Dermis blood vessel endothelial cell (primary cell): ENCODE results near the gene GALNT18. TPM values are rescaled to one million over a fixed set of nuclear protein-coding genes. Genes with fewer than 3 reads are reported as not detected.

Experiments used
- DNase-seq: peaks from one replicate; pipeline ENCODE4 v3.0.0; 2010
- total RNA-seq: library from RNA; depleted of rRNA; stranded (reverse); fragments of >200 nt; gene quantifications from 2 replicates; pipeline ENCODE4 v1.2.3, GENCODE V29; 2014

Gene GALNT18
- total RNA-seq, 1 donor from 2014 or later, result 213 TPM

DNA sequence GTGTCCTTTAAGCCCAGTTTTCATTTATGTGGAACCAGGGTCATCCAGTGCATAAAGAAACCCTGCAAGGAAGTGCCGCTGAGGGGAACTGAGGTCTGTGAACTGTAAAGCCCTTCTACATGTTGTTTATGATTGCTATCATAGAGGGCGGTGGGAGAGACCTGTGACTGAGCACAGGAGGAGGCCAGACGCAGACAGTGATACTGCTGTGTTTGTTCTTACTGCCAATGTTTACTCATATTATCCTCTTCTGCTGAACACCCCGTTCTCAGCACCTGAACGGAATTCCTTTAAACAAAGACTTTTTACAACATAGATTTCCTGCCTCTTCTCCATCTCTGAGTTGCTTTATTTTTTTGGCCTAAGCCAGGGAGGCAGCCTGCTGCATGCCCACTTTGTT is 967 bp upstream of the GALNT18 start:
- DNase-seq, result peak; percentile 50

DNA sequence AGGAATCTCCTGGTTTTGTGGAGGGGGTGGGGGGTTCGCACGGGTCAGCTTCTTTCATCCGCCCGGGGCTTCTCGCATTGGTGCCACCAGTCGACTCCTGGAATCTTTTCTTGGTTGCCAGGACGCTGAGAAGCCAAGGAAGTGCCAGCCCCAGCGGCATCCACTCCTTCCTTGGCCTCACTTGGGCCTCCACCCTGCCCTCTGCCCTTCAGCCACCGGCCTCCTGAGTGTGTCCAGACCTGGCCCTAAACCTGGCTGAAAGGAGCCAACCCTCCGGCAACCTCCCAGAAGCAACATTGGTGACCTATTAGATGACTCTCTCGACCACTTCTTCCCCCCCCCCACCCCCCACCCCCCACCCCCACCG is 518 bp upstream of the GALNT18 start:
- no peak for DNase-seq

DNA sequence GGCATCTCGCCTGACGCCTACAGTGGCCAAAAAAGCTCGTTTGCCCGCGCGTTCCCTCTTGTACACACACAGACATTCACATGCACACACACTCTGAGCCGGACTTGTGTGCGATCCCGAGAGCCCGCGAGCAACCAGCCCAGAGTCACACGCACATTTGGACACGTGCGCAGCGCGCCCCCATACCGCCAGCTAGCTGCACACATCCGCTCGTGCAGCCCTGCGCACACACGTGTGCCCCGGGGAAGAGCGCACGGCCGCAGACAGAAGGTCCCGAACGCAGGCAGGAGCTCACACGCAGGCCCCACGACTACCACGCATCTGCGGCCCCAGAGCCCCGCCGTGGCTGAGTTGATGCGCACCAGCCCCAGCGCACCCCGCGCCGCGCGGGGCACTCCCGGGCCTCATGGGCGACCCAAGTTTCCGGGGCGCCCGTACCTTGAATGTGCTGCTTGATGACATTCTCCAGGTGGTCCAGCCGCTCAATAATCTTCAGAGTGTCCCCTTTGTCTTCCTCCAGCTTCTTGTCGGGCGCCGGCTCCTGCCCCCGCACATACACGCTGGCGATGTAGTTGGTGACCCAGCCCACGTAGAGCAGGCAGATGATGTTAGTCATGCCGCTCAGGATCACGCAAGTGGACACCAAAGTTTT is 758 bp downstream of the GALNT18 start:
- DNase-seq, result peak; percentile 47

DNA sequence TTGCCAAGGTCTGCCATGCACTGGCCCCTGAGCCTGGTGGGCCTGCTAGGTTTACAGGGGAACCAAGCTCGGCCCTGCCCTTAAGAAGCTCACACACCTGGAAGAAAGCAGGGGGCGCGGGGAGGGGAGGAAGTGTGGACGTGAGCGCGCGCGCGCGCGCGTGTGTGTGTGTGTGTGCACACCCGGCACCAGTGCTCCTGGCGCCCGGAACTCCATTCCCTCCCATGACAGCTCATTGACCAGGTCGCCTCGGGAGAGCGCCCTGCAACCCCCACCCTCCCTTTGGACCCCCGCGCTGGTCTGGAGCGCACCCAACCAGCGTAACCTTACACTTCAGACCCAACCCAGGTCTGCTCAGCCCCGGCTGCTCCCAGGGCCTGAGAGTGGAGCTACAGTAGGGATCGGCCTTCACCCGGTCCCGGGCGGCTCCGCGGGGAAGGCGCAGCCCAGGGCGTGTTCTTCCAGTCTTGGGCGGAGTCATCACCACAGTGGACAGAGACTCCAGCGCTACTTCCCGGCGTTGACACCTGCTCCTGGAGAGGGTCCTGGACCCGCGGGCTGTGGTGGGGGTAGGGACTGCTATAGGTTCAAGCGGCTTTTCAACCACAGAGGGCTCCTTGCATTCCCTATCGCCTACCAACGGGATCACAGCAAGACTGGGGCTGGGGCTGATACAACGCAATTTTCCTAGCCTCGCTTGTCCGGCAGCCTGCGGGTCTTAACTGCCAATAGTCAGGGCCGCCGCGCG is 1.5 kb downstream of the GALNT18 start:
- peak; percentile 33 for DNase-seq

DNA sequence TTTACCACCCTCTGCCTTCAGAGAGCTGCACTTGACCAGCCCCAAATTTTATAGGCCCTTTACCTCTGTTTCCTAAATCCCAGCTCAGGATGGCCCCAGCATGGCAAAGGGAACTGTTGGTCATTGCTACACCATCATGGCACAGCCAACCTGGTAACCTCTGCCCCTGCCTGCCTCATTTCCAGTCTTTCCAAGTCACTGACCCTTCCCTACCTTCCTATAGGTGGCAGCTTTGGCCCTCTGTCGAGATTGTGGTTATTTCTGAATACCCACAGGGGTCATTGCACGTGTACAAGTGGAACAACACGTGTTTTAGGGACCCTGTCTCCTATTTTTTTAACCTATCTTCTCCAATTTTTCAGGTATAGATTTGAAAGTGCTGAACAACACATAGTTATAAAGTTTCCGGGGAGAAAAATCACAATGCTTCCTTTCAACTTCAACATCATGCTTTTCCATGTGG is 2.8 kb downstream of the GALNT18 start:
- DNase-seq, result peak; percentile 13

DNA sequence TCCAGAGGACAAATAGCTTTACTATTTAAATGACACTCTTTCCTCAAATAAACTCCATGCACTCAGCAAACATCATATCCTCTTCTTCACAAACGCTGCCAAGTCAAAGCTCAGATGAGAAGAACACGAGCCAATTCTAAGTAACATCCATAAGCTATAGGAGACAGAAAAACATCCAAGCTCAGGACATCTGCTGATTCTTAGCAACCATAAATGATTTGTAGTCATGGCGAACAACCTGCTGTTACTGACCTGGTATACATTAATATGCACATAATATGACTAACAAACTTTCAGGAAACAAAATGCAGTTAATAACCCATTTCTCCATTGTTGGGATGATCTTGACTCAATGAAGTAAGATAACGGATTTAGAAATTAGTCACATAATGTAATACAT is 6.7 kb downstream of the GALNT18 start:
- DNase-seq, result no peak

DNA sequence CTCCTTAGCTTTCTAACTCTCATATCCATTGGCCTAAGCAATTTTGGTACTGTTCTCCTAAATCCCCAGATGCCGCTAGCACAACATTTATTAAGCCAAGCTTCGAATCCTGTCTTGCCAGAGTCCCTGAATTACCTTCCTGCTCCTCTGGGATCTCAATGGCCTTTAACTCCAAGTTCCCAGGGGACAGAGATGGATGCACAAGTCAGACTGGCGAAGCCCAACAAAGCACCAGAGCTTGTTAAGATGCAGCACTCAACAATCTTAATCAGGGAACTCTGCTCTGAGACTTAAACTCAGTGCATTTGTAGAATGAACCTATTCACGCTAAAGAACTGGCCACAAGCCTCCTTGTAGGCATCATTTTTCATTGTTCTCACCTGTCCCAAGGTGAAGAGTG is 9.4 kb downstream of the GALNT18 start:
- no peak for DNase-seq

DNA sequence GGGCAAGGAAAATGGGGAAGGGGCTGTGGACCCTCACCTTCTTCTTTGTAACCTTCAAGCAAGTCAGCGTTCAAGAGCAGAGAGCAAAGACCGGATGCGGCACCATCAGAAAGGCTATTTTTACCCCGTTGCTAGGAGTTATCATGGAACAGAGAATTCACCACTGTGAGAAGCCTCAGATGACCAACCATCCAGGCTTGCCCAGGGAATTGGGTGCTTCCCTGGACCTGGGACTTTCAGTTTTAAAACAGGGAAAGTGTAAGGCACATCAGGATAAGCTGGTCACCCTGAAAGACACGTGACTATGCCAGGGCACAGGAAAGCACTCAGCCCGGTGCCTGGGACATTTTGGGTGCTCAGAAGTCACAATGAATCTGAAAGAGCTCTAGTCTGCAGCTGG is 10.4 kb downstream of the GALNT18 start:
- DNase-seq, result peak; percentile 25

DNA sequence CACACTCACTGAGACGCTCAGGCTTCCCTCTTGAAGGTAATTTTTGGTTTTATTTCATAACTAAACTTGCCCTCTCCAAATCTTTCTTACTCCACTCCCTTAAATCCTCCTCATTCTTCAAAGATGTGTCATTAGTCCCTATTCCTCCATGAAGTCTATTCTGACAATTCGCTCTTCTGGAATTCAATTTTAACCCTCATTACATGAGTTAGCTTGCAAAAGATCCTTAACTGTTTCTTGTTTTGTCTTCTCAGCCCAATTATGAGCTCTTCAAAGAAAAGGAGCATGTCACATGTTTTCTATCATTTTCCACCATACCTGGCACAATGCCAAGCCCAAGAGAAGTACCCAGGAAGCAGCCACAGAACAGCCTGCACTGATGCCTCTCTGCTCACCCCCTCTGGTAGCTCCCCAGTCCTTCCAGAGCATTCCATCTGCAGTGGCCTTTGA is 13.0 kb downstream of the GALNT18 start:
- DNase-seq, result no peak

DNA sequence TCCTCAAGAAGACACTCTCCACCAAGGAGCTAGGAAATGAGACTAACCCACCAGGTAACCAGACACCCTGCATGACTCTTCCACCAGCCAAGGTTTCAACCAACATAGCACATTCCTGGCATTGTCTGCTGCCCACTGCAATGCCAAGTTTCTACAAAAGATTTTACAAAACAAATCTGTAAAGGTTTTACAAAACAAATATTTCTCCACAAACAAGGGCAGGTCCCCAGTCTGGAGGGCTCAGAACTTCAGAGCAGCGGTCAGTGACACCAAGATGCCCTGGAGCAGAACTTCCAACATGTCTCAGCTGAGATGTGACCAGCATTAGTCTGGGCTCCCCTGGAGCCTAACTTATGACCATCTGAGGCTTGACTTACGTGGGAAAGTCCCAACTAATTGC is 14.0 kb downstream of the GALNT18 start:
- DNase-seq, result no peak

DNA sequence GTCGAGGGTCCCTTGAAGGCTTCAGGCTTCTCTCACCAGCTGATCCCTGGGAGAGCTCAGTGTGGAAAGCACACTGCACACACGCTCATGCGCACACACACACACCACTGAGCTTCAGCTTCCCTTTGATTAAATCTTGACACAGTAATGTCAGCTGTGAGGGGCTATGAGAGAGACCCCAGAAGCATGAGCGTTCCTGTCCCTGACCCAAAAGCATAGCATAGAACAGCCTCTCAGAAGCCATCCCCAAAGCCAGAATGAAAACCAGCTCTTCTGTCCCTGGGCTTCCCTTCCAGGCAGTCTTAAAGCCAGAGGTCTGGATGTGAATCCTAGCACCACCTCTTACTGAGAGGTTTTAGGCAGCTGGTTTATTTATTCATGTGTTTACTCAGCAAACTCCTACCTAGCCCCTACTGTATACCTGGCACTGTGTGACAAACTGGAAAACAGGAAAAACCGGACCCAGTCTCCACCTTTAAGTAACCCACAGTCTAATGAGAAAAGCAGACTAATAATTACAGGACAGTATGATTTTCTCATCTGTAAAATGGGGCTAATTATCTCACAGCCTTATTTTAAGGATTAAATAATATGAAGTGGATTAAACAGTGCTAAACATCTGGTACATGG is 15.9 kb downstream of the GALNT18 start:
- no peak for DNase-seq

DNA sequence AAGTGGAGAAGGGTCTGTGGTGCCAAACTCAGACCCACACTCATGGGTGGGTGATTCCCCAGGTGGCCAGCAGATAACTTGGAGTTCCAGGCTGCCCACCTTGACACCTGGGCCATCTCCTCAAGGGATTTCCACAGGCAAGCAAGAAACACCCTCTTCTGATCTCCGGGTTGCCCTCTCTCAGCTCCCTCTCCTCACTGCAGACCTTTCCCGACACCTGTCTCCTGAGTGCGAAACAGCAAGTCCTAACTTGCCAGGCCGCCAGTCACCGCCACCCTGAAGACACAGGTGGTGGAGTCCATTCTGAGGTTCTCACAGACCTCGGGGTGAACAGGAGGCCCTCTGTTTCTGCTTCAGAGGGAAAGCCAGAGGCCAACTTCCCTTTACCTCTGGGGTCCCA is 16.6 kb downstream of the GALNT18 start:
- no peak for DNase-seq

DNA sequence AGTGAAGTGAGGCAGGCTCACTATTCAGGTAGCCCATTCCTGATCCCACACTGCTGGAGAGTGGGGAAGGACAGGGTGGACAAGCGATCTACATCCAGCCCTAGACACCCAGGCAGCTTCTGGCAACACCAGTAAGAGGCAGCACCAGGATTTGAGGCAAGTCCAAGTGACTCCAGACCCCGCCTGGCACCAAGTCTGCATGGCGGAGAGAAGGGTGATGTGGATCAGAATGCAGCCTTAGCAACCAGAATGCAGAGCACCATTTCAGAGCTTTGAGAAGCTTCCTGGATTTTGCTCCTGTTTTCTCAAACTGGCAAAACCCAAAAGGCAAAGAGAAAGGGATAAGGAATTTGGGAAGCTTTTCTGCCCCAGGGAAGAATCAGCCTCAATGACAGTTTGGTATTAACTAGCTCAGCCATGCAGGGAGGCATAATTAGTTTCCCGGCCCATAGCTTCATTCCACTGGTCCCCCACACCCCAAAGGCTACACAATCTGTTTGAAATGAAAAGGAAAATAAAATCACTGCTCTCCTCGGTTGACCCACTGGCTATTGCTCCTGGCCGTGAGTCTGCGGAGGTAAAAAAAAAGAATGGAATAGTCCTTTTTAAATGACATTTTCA is 17.3 kb downstream of the GALNT18 start:
- no peak for DNase-seq

DNA sequence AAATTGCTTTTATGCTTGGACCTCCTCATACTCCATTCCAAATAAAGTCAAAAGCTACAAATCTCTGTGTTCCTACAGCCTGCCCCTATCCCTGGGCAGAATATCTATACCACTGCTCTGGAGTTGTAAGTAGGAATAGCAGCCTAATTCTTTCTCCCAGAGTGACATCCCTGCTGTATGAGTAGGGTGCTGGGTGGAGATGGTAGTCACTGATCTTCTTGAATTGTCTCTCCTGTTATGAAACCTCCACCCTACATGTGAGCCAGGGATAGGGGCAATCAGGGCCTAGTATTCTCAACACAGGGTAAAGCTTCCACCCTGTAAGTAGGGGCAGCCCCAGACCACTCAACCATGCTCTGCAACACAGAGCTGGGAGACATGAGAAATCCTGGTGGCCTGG is 19.8 kb downstream of the GALNT18 start:
- no peak for DNase-seq

DNA sequence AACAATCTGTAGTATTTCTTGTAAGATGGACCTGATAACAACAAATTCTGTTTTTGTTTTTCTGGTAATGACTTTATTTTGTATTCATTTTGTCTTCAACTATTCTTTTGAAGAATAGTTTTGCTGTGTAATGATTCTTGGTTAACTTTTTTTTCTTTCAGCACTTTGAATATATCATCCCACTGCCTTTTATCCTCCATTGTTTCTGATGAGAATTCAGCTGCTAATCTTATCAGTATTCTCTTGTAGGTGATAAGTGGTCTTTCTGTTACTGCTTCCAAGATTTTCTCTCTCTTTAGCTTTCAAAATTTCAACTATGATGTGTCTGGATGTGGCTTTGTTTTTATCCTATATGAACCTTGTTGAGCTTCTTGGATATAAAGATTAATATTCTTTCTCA is 21.5 kb downstream of the GALNT18 start:
- no peak for DNase-seq

DNA sequence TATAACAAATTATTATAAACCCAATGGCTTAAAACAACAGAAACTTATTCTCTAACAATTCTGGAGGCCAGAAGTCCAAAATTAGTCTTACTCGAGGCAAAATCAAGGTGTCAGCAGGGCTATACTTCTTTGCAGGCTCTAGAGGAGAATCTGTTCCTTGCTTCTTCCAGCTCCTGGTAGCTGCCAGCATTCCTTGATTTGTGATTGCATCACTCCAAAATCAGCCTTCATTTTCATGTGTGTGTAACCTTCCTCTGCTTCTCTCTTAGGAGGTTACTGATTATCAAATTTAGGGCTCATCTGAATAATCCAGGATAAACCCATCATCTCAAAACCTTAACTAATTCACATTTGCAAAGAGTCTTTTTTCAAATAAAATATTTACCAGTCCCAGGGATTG is 23.6 kb downstream of the GALNT18 start:
- no peak for DNase-seq

DNA sequence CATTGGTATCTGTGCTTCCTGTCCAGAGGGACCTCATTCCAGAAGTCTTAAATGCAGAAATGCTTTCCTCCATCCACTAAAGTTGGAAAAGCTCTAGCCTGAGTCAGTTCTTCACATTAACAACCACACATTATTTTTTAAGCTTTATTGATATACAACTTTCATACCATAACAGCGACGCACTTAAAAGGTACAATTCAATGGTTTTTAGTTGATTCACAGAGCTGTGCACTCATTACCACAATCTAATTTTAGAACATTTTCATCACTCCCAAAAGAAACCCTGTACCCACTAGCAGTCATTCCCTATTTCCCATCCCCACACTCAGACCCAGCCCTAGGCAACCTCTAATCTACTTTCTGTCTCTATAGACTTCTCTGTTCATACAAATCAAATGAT is 27.6 kb downstream of the GALNT18 start:
- no peak for DNase-seq

DNA sequence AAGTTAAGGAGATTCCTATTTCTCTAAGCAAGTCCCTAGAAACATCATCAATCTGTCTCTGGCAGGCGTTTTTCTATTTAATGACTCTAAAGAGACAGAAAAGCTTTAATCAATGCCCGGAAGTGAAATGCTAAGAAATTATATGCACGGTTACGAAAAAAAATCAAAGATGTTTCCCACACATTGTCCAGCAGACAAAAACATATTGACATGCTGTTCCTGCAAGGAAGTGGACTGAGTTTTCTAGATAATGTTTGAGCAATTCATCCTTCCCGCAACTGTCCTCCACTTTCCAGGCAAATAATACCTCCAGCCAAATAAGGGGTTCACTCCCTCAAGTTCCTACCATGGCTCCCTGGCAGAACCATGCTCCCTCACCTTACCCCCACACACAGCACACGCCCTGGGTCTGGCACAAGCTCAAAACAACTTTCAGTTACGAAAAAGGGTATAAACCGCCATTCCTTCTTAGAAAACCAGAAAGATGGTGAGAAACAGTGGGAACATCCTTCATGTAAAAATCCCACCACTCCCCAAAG is 29.6 kb downstream of the GALNT18 start:
- peak; percentile 66 for DNase-seq

DNA sequence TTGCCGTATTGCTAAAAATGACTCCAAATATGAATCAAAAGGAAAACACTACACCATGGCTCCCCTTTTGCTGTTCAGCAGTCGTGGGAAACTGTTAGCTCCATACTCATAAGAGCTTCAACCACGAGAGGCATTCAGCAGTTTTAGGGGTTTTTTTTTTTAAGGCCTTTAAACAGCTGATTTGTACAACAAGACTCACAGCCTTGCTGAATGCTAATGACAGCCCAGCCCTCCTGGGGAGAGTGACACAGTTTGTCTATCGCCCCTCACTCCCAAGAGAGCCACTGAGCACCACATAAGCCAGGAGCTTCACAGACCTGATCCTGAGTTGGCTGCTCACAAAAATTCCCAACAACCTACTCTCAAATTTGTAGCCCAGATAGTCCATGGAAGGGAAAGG is 32.4 kb downstream of the GALNT18 start:
- DNase-seq, result no peak

DNA sequence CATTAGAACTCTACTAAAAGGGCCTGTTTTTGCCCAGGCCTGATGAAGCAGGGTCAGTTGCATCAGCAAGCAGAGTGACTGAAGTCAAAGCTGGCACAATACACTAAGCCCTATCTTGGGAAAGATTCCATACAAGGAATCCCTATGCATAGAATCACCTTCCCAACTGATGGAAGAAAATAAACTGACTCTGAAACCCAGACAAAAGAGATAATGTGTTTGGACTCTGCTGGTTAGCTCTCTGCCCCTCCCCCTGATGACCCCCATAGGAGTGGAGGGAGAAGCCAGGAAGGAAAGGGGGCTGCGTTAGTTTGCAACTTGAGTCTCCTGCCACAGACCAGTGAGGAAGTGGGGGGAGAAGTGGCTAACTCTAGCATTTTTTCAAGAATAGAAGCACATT is 32.9 kb downstream of the GALNT18 start:
- DNase-seq, result no peak

DNA sequence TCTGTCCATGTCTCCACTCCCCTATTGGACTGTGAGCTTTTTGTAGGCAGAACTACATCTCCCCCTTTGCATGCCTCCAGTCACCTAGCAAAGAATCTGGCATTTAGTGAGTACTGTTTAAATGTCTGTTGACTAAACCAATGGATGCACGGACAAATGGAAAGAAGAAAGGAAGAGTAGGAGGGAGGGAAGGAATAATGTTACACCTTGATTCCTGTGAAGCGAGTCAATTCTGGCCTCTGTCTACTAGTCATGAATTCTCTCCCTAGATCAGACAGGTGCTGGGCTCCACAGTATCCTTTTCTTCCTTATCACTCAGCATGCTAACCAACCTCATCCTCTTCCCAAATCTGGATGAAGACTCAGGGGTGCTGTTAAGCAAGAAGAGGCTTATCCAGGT is 33.6 kb downstream of the GALNT18 start:
- no peak for DNase-seq

DNA sequence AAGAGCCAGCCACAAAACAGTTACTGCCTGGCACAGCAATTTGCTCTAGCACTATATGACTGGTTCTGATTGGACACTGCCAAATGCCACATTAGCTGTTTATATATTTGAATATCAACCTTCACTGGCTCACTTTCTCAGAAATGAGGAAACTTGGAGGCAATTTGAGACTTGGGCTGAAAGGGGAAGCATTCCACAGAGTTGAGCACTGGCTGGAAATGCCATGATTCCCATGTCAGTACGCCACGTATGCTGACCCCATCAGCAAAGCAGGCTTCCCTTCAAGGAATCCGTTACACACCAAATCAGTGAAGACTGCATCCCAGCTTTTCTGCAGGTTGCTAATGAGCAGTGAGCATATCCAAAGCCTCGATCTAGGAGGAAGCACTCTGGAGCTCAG is 34.7 kb downstream of the GALNT18 start:
- no peak for DNase-seq

DNA sequence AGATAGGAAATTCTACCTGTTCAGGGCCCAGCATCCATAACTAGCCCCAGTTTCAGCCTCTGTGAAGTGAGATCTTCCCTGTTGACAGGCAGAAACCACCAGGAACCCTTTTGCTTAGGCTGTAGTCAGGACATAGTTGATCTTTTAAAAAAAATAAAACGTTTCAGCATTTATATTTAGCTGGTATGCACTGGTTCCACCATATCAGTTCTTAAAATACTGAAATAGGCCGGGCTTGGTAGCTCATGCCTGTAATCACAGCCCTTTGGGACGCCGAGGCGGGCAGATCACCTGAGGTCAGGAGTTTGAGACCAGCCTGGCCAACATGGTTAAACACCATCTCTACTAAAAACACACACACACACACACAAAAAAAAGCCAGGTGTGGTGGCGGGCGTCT is 35.3 kb downstream of the GALNT18 start:
- DNase-seq, result no peak
